ENCODE data around the gene C16orf87.

Gene C16orf87

DNA sequence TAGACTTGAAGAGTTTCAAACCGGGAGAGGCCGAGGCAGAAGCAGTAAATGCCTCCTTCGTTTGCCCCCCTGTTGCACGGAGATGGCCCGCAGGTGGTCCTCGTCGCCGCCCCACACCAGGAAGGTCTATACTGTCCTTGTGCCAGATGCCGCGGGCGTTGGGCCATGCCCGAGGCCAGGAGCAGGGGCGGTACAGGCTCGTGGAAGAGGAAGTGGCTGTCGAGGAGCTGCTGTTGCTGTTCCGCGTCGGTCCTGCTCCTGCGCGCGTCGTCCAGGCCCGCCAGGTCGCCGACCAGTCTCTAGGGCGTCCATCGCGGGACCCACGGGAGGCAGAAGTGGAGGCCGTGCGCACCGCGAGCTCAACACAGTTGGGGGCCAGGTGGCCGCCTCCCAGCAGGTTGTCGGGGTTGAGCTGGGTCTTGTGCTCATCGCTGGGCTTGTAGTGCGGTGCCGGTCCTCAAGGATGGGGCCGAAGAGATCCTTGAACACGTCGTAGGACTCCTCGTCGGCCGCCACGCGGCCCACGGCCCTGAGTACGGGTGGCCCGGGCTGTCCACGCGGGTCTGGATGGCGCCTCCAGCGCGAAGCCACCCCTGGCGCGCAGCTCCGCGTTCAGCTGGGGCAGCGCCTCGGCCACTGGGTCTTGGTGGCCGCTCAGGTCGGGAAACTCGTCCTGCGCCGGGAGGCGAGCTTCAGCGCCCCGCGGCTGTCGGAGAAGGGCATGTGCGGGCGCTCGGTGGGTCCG is 13.1 kb upstream of the C16orf87 start:
- DNase-seq, result no peak

DNA sequence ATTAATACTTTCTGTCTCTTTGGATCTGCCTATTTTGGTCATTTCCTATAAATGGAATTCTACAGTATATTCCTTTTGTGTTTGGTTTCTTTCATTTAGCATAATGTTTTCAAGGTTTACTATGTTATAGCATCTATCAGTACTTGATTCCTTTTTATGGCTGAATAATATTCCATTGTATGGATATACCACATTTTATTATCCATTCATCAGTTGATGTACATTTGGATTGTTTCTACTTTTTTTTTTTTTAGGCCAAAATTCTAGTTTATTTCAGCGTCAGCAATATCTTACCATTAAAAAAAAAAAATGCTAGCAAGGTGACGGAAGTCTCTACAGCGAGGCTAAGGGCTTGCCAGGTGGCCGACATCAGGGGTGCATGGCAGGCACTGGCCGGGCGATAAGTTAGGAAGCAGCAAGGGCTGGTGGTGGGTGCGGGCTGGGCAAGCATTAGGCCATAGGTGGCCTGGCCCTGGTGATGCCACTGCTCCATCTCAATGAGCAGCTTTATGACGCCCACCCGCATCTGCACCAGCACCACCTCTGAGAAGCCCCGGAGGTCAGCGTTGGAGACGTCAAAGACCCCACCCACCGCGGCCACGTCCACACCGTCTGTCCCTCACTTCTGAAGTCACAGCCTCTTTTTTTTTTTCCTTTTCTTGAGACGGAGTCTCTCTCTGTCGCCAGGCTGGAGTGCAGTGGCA is 11.4 kb upstream of the C16orf87 start:
- no peak for DNase-seq

DNA sequence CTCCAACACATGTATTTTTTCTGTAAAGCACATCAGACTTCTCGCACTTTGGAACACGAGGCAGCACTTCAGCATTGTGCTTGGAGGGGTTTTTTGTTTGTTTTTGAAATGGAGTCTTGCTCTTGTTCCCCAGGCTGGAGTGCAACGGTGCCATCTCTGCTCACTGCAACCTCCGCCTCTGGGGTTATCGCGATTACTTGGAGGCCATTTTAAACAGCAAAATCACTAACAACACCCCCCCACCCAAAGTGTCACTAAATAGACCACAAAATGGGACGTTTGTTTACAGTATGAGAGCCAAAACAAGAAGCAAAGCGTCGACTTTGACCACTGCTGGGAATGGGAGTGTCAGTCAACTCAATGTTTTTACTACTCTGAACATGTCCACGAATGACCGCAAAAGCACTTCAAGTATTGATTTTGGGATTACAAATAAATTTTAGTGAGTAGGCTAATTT is 9.0 kb upstream of the C16orf87 start:
- DNase-seq, result no peak

DNA sequence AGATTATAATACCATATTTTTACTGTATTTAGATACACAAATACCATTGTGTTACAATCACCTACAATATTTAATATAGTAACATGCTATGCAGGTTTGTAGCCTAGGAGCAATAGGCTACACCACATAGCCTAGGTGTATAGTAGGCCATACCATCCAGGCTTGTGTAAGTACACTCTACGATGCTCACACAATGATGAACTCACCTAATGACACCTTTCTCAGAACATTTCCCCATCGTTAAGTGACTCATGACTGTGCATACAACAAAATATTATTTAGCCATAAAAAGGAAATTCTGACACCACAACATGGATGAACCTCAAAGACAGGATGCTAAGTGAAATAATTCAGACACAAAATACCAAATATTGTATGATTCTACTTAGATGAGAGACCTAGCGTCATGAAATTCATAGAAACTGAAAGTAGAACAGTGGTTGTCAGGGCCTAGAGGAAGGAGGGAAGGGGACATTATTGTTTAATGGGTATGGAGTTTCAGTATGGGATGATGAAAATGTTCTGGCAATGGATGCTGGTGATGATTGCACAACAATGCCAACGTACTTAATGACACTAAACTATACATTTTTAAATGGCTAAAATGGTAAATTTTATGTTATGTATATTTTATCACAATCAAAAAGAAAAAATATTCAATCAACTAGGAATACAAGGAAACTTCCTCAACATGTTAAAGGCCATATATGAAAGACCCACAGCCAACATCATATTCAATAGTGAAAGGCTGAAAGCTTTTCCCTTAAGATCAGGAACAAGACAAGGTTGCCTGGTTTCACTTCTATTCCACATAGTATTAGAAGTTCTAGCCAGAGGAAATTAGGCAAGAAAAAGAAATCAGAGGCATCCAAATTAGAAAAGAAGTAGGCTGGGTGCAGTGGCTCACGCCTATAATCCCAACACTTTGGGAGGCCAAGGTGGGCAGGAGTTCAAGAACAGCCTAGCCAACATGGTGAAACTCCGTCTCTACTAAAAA is 5.9 kb upstream of the C16orf87 start:
- no peak for DNase-seq

DNA sequence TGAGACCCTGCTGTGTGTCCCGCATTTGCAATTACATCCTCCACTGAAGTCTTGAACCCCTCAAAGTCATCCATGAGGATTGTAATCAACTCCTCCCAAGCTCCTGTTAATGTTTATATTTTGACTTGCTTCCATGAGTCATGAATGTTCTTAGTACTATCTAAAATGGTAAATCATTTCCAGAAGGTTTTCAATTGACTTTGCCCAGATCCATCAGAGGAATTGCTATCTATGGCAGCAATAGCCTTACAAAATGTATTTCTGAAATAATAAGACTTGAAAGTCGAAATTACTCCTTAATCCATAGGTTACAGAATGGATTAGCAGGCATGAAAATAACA is 2.5 kb upstream of the C16orf87 start:
- no peak for DNase-seq

DNA sequence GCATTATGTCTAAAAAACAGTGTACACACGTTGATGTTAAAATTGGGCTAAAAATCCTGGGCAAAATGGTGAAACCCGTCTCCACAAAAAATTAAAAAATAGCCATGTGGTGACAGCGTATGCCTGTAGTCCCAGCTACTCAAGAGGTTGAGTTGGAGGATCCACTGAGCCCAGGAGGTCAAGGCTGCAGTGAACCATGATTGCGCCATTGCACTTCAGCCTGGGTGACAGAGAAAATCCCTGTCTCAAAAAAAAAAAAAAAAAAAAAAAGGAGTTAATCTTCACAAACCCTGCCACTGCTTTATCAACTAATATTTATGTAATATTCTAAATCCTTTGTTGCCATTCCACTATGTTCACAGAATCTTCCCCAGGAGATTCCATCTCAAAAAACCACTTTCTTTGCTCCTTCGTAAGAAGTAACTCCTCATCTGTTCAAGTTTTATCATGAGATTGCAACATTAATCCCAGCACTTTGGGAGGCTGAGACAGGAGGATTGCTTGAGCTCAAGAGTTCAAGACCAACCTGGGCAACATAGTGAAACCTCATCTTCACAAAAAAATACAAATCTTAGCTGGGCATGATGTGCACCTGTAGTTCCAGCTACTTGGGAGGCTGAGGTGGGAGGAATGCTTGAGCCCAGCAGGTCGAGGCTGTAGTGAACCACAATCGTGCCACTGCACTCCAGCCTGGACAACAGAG is 1.9 kb upstream of the C16orf87 start:
- DNase-seq, result no peak

DNA sequence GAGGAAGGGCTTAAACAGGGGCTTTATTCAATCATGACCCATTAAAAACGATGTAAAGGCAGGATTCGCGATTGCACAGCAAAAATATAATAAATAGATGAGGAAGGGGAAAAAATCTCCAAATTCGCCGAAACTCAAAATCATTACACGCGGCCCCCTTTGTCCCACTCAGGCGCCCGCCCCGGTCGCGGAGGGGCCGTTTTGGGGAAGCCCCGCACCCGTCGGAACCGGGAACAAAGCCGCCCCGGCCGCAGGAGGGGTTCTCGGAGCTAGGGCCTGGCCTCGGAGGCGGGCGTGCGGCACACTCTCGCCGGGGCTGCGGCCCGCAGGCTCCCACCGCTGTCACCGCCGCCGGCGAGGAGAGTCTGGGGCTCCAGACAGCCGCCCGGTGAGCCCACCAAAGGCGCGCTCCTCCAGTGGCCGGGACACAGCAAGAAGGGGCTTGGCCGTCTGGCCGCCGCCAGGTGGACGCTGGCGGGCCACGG is 521 bp downstream of the C16orf87 start:
- DNase-seq, result no peak

DNA sequence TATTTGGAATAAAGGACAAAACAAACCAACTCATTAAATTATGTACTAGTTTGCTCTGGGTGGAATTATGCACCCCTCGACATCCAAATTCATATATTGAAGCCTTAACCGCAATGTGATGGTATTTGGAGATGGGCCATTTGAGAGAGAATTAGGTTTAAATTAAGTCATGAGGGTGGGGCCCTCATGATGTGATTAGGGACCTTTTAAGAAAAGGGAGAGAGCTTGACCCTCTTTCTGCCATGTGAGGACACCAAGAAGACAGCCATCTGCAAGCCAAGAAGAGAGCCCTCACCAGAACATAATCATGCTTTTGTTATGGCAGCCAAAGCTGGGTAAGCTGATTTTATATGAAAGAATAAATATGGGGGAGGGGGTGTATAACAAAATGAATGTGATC is 2.0 kb downstream of the C16orf87 start:
- no peak for DNase-seq

DNA sequence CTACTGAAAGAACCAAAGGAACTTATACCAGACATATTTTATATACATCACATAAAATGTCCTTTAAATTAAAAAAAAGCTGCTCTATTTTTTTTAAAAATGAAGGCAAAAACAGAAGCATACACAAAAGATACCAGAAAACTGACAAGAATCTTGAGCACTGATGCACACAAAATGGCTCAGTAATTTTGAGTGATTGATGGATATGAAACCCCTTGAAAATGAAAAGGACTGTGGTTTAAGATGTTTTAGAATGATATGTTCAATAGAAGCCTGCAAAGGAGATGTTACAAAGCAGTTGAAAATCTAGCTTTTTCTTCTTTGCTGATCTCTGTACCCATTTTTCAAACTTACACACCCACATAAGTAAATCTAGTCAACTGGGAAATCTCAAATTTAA is 2.7 kb downstream of the C16orf87 start:
- no peak for DNase-seq

DNA sequence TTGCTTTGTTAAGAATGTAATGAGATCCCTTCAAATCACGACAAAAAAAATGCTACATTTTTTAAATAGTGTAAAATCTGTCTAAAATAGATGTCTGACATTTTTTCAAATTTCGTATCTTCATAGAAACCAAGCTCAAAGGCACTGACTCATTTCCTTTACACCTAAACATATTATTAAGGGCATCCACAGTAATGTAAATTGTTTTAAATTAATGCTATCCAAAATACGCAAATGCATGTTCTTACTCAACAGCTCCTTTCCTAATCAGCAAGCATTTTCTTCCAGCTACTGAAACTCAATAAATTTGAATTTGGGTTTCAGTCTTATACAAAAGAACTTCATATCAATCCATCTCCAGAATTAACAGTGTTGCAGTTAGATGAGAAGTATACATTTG is 4.3 kb downstream of the C16orf87 start:
- no peak for DNase-seq

DNA sequence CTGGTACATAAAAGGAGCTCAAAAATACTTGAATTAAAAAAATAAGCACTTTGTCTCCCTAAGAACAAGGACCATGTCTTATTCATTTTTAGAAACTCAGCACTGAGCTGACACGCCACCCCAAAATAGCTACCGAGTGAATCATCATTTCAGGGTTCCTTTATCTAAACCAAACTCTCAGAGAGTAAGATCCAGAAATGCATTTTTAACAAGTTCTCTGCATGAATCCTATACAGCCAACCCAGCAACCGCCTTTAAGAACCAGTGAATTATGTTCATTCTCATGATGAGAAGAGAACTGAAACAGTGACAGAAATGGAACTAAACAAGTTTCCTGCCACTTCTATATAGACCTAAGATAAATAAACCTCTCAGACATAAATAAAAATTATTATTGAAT is 8.7 kb downstream of the C16orf87 start:
- no peak for DNase-seq

DNA sequence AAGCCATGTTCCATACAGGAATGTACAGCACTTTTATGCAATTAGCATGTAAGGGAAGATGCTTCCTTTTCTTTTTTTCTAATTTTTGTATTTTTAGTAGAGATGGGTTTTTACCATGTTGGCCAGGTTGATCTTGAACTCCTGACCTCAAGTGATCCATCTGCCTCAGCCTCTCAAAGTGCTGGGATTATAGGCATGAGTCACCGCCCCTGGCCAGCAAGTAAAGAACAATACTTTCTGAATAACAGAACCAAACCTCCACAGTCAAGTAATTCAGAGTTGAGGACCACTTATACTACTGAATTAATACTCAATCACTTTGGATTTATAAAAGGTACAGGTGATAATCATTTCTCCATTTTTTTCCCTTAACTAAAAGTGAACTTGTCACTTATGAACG is 13.0 kb downstream of the C16orf87 start:
- DNase-seq, result no peak

DNA sequence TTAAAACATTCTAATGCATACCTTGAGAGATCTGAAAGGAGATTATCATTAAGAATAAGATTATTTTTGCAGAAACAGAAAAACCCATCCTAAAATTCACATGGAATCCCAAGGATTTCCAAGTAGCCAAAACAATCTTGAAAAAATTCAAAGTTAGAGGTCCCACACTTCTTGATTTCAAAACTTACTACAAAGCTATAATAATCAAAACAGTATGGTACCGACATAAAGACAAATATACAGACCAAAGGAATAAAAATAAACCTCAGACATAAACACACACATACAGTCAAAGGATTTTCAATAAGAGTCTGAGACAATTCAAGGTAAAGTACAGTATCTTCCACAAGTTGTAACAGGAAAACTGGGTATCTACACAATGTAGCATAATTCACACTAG is 16.2 kb downstream of the C16orf87 start:
- no peak for DNase-seq

DNA sequence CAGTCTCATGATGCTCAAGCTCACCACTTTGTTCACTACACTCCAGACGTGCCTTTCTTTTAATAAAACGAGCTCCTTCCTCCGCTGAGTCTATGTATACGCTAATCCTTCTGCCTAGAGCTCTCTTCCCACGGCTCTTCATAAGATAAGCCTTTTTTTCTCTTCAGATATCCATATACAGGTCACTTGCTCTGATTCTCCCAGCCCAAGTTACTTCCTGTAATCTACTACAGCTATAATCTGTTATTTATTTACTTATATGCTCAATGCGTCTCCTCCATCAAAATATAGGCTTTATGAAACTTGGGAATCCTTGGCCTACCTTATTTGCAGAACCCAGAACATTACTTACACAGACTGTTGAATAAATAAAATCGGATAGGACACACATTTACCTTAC is 17.4 kb downstream of the C16orf87 start:
- no peak for DNase-seq

DNA sequence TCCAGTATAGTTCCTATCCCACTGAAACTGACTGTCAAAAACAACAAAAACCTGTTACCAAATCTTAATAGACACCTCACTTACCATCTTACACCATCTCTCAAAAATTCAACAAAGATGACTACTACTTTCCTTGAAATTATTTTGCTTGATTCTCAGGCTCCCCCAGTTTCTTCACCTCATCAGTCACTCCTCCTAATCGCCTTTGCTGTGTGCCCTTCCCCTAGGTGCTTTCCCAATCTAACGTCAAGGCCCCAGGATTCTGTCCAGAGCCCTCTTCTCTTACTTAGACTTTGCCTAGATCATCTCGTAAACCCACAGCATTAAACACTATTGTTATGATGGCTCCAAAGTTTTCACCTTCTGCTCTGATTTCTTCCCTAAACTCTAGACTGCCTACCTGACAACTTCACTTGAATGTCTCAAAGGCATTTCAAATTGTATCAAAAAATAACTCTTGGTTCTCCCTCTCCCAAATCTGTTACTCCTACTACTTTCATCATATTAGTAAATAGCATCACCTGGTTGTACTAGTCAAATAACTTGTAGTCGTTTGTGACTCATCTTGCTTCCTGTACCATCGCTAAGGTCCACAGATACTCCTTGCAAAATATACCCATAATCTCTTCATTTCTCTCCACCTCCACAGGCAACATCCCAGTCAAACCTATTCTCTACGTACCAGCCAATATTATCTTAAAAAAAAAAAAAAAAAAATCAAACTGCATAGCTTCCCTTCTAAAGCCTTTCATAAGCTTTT is 18.0 kb downstream of the C16orf87 start:
- DNase-seq, result no peak

DNA sequence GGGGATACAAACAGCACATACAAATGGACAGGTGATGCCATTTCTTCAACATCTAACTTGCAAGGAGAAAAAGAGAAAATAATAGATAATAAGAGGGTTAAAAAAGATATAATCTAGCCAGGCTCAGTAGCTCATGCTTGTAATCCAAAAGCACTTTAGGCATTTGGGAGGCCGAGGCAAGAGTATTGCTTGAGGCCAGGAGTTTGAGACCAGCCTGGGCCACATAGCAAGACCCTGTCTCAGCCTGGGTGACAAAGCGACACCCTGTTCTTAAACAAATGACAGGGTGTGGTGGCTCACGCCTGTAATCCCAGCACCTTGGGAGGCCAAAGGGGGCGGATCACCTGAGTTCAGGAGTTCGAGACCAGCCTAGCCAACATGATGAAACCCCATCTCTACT is 19.3 kb downstream of the C16orf87 start:
- DNase-seq, result no peak

DNA sequence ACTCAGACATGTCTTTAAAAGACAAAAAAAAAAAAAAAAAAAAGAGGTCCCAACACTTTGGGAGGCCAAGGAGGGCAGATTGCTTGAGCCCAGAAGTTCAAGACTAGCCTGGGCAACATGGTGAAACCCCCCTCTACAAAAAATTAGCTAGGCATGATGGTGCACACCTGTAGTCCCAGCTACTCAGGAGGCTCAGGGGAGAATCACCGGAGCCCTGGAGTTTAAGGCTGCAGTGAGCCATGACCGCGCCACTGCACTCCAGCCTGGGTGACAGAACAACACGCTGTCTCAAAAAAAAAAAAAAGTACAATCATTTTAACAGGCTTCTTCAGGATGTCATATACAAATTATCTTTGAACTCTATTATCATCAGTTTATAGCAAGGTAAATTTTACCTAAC is 22.0 kb downstream of the C16orf87 start:
- no peak for DNase-seq

DNA sequence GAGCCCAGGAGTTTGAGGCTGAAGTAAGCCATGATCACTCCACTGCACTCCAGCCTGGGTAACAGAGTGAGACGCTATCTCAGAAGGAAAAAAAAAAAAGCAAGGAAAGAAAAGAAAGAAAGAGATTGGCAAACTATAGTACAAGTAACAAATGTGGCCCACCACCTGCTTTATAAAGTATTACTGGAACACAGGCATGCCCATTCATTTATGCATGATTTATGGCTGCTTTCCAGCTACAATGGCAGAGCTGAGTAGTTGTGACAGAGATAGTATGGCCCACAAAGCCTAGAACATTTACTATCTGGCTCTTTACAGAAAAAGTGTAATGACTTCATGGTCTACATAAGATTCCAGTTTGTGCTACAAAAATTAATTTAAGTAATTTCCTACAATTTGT is 23.6 kb downstream of the C16orf87 start:
- no peak for DNase-seq

DNA sequence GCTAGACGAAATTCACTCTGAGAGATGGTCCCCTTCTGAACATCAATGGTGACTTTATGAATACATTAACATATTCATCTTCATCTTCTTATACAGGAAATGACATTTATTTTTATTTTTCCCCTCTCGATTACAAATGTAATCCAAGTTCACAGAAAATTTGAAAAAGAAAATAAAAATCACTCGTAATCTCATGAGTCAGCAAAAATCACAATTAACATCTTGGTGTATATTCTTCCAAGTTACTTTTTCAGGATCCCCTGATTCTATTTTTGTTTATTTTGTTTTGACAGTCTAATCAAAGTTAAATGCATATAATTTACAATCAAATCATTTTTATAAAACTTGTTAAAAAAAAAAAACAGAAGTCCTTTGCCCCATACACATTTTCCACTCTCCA is 27.6 kb downstream of the C16orf87 start:
- no peak for DNase-seq

DNA sequence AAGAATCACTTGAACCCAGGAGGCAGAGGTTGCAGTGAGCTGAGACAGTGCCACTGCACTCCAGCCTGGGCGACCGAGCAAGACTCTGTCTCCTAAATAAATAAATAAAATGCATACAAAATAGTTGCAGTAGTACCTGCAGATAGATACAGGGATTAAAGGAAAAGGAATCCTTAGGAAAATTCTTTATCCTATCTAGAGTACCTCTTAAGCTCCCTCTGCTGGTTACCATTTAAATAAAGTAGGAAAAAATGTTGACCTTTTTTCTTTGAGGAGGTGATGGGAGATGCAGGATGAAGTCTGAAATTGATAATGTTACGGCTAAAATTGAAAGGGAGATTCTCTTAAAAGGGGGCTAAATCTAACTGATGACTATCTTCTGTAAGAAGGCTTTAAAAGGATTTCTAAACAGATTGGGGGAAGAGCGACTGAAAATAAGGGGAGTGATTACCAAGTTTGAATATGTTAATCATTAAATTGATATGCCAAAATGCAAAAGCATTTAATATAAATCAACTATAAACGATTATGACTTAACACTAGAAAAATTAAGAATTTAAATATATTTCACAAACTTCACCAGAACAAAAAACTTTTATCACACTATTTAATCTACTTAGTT is 29.4 kb downstream of the C16orf87 start:
- DNase-seq, result no peak

DNA sequence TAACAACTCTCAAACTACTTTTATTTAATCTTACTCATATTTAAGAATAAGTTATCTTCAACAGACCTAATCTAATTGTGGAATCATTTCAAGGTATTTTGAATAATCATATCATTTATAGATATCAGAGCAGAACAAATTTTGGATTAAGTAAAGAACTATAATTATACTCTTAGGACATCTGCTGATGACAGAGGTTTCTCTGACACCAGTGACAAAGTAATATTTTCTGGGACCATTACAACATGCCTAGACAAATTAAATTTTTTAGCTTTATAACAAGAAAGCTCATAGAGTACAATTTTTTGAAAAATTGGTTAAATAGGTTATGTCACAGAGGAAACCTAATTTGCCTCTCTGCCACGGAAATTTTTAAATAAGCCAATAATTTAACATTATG is 30.5 kb downstream of the C16orf87 start:
- no peak for DNase-seq
